Fibroblast of pulmonary artery (primary cell): Measurements from ENCODE around the gene DHRSX.

ENCODE experiments used
- DNase-seq: peaks from one replicate; pipeline ENCODE4 v3.0.0-alpha.2; 2010; ENCODE audit warnings: low read depth
- H3K4me3 ChIP-seq: replicated peaks from 2 replicates; pipeline ENCODE4 v1.5.1; 2011; ENCODE audit warnings: low read depth, mild to moderate bottlenecking, control low read depth, low read length, moderate library complexity
- CTCF ChIP-seq: IDR thresholded peaks from 2 replicates; pipeline ENCODE4 v1.5.1; 2011; ENCODE audit warnings: mild to moderate bottlenecking, control low read depth, low read length, inconsistent platforms; ENCODE audit errors: missing control alignments

The DHRSX gene

GRCh38 chrX:2342874-2343273 is 157.9 kb downstream of the DHRSX start:
- no peak for TF ChIP-seq CTCF
- peak; percentile 83 for DNase-seq
- H3K4me3 ChIP-seq: no peak overlapping the region

GRCh38 chrX:2342281-2342688 is 158.5 kb downstream of the DHRSX start:
- no peak for DNase-seq
- H3K4me3 ChIP-seq: no peak overlapping the region
- no peak for TF ChIP-seq CTCF

GRCh38 chrX:2340991-2341390 is 159.8 kb downstream of the DHRSX start:
- TF ChIP-seq CTCF: no peak
- no peak overlapping the region for H3K4me3 ChIP-seq
- no peak for DNase-seq

GRCh38 chrX:2336181-2336580 is 164.6 kb downstream of the DHRSX start:
- TF ChIP-seq CTCF: no peak
- DNase-seq: no peak
- H3K4me3 ChIP-seq: no peak overlapping the region

- H3K4me3 ChIP-seq: no peak overlapping the region
- DNase-seq: no peak
- TF ChIP-seq CTCF: no peak
These were observed 166.5 kb downstream of the DHRSX start for GRCh38 chrX:2334237-2334636.

- DNase-seq: no peak
- no peak overlapping the region for H3K4me3 ChIP-seq
- TF ChIP-seq CTCF: no peak
These were observed 168.5 kb downstream of the DHRSX start for GRCh38 chrX:2332252-2332651.

GRCh38 chrX:2330910-2331309 is 169.9 kb downstream of the DHRSX start:
- DNase-seq: no peak
- no peak for TF ChIP-seq CTCF
- H3K4me3 ChIP-seq: no peak overlapping the region
